H1 (cell line): Measurements from ENCODE around the gene ALS2CL. TPM values are rescaled to one million over a fixed set of nuclear protein-coding genes. Genes with fewer than 3 reads are reported as not detected.

Experiments
- CHD7 ChIP-seq: fragments of 300-600 bp; sonication (generic); IDR thresholded peaks from 2 replicates; pipeline ENCODE4 v1.7.1; 2012; ENCODE audit warnings: low read length, moderate library complexity, mild to moderate bottlenecking, inconsistent platforms; ENCODE audit not compliant: insufficient replicate concordance
- CTBP2 ChIP-seq: IDR thresholded peaks from 2 replicates; pipeline ENCODE4 v1.7.0; 2011; ENCODE audit warnings: borderline replicate concordance, mild to moderate bottlenecking, moderate library complexity, mixed read lengths, low read length; ENCODE audit not compliant: insufficient read depth, insufficient read length
- NANOG ChIP-seq: IDR thresholded peaks from 2 replicates; pipeline ENCODE4 v1.6.1; 2011; ENCODE audit warnings: low read length, low read depth, mild to moderate bottlenecking, inconsistent platforms; ENCODE audit not compliant: insufficient read depth, poor library complexity, severe bottlenecking
- NRF1 ChIP-seq: IDR thresholded peaks from 2 replicates; pipeline ENCODE4 v1.6.1; 2011; ENCODE audit warnings: mild to moderate bottlenecking, low read depth, low read length, improper control_type of control experiment
- SP4 ChIP-seq: IDR thresholded peaks from 2 replicates; pipeline ENCODE4 v1.6.1; 2012; ENCODE audit warnings: low read length, inconsistent platforms
- TBP ChIP-seq: IDR thresholded peaks from 2 replicates; pipeline ENCODE4 v1.6.1; 2011; ENCODE audit warnings: low read depth, low read length, improper control_type of control experiment
- polyA plus RNA-seq, 7 experiments: library from polyadenylated mRNA; depleted of rRNA in 3 of 7; stranded (reverse) in 5 of 7; unstranded in 2 of 7; fragments of >200 nt in 5 of 7; fragments of 200-250 nt in 2 of 7; gene quantifications; 1 replicate in 5 of 7; 2 replicates in 1 of 7; 4 replicates in 1 of 7; pipeline versions ENCODE4 v1.2.1 to v1.2.3, GENCODE V29; 2011 to 2013; ENCODE audit warnings: missing spikeins in 2 of 7, mixed read lengths in 2 of 7
- total RNA-seq: library from RNA; stranded (reverse); fragmentation: NEBNext Ultra II Directional; extraction: Animal tissue kit (Norgen Biotek cat#: 25700); gene quantifications from 2 replicates; pipeline ENCODE4 v1.2.1, GENCODE V29; 2021

Gene ALS2CL
- total and polyA plus RNA-seq, 2 of the 8 experiments (the other 6 are each of a cell fraction or from before 2014, with no cell fraction given), result 4.8 to 5.4 TPM

- TF ChIP-seq CHD7 (no peak), SP4 (no peak), NRF1 (no peak), NANOG (no peak), TBP (no peak), CTBP2 (no peak)
These were observed 37.3 kb upstream of the ALS2CL start (continued) for GRCh38 chr3:46730819-46731218.
